ENCODE results near the gene SRSF1.
A peak's percentile ranks its signal among the peaks of the same experiment; 100 is the strongest.

The SRSF1 gene

DNA sequence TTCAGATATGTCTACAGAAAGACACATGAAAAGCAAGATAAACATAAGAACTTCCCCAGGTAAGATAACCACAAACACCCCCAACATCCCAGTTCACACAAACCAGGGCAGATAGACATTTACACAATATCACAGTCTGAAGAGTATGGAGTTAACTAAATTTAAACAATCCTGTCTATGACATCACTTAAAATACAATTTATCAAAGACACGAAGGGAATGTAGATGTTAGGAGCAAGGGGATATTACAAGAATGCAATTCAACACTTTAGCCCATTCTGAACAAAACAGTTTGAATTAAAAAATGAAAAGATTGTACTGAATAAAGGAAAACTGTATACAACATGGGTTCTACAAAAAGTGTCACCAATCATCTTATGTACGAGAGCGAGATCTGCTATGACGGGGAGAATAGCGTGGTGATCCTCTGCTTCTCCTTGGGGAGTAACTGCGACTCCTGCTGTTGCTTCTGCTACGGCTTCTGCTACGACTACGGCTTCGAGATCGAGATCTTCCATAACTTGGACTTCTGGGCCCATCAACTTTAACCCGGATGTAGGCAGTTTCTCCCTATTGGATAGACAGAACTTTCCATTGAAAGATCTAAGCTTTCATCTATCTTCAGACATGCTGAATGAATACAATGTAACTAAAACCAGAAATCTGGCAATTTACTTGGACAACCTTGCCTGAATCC lies 1.9 kb downstream of the SRSF1 start:
- POLR2A ChIA-PET = interaction anchor here (1.3 to 3.0 kb wide), 7 partner anchors 10 to 152 kb away, joined by 4 to 42 read pairs (median 7); partner anchors contain the start of gene DYNLL2
- CTCF ChIA-PET = no interaction called here
- no peak for TF ChIP-seq NFRKB (IDR thresholded peaks at IDR 0.05)
- no peak for TF ChIP-seq FOXA1 (IDR thresholded peaks at IDR 0.05)
- no peak for TF ChIP-seq LEF1 (IDR thresholded peaks at IDR 0.05; ENCODE audit: borderline replicate concordance)
- no peak for TF ChIP-seq BHLHE40 (IDR thresholded peaks at IDR 0.05; ENCODE audit: borderline replicate concordance)
- TF ChIP-seq ARNT (IDR thresholded peaks at IDR 0.05) = no peak
- no peak for TF ChIP-seq FOXM1 (IDR thresholded peaks at IDR 0.05; ENCODE audit: borderline replicate concordance)
- TF ChIP-seq, protein P1, sequence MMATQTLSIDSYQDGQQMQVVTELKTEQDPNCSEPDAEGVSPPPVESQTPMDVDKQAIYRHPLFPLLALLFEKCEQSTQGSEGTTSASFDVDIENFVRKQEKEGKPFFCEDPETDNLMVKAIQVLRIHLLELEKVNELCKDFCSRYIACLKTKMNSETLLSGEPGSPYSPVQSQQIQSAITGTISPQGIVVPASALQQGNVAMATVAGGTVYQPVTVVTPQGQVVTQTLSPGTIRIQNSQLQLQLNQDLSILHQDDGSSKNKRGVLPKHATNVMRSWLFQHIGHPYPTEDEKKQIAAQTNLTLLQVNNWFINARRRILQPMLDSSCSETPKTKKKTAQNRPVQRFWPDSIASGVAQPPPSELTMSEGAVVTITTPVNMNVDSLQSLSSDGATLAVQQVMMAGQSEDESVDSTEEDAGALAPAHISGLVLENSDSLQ (IDR thresholded peaks at IDR 0.05) = no peak
- no peak for TF ChIP-seq ELF4 (IDR thresholded peaks at IDR 0.05)
- no peak for TF ChIP-seq HDGF (IDR thresholded peaks at IDR 0.05; ENCODE audit: borderline replicate concordance)
- no peak for TF ChIP-seq L3MBTL2 (conservative IDR thresholded peaks at IDR 0.05)
- no peak for TF ChIP-seq ZNF384 (IDR thresholded peaks at IDR 0.05)
- no peak for TF ChIP-seq FOXK2 (IDR thresholded peaks at IDR 0.05)
- DNase-seq (ENCODE audit: extremely low spot score) = no peak

DNA sequence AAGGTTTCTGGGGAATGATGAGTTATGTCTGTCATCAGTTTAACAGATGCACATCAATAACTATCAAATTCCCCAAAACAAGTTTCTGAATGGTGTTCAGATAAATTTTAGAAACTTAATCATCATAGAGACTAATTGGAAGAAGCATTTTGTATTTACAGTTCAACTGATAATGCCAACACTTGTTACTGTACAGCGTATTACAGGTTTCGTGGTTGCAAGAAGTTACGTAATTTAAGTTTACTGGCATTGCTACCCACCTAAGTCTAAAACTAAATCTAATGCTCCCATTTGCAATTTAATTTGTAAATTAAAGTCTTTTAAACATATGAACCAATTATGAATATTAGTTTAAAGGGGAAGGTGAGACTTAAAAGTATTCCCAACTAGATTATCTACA lies 3.0 kb downstream of the SRSF1 start:
- TF ChIP-seq ARNT (IDR thresholded peaks at IDR 0.05) (no peak), FOXM1 (IDR thresholded peaks at IDR 0.05; ENCODE audit: borderline replicate concordance) (no peak), TARDBP (IDR thresholded peaks at IDR 0.05) (no peak), SP1 (IDR thresholded peaks at IDR 0.05) (no peak), LEF1 (IDR thresholded peaks at IDR 0.05; ENCODE audit: borderline replicate concordance) (no peak), L3MBTL2 (conservative IDR thresholded peaks at IDR 0.05) (no peak), ELF4 (IDR thresholded peaks at IDR 0.05) (no peak), FOXA1 (IDR thresholded peaks at IDR 0.05) (no peak), BHLHE40 (IDR thresholded peaks at IDR 0.05; ENCODE audit: borderline replicate concordance) (no peak)
- TF ChIP-seq, protein P1 (IDR thresholded peaks at IDR 0.05) = no peak
- POLR2A ChIA-PET = no interaction called here
- CTCF ChIA-PET = no interaction called here
- DNase-seq (ENCODE audit: extremely low spot score) = no peak

DNA sequence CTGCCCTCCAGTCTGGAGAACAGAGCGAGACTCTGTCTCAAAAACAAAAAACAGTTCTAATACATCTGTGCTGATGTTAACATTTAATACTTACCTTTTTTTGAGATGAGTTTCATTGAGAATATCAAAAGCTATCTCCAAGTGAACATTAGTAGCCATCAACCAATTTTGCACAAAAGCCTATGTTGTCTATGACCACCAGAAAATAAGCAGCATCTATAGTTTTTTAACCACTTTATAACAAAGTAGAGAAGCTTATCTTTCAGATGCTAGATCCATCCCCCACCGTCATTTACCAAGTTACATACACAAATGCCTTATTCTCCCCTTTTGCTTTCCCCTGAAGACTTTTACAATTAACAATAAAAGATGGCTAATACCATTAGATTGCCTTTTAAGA lies 4.1 kb downstream of the SRSF1 start:
- TF ChIP-seq CTBP1 (IDR thresholded peaks at IDR 0.05; ENCODE audit: borderline replicate concordance) = no peak
- no peak for TF ChIP-seq TARDBP (IDR thresholded peaks at IDR 0.05)
- TF ChIP-seq NFRKB (IDR thresholded peaks at IDR 0.05) = no peak
- no peak for TF ChIP-seq HDGF (IDR thresholded peaks at IDR 0.05; ENCODE audit: borderline replicate concordance)
- TF ChIP-seq ZNF384 (IDR thresholded peaks at IDR 0.05) = no peak
- no peak for TF ChIP-seq FOXM1 (IDR thresholded peaks at IDR 0.05; ENCODE audit: borderline replicate concordance)
- no peak for TF ChIP-seq FOXK2 (IDR thresholded peaks at IDR 0.05)
- no peak for TF ChIP-seq L3MBTL2 (conservative IDR thresholded peaks at IDR 0.05)
- no peak for TF ChIP-seq BHLHE40 (IDR thresholded peaks at IDR 0.05; ENCODE audit: borderline replicate concordance)
- TF ChIP-seq ARNT (IDR thresholded peaks at IDR 0.05) = no peak
- TF ChIP-seq LEF1 (IDR thresholded peaks at IDR 0.05; ENCODE audit: borderline replicate concordance) = no peak
- TF ChIP-seq FOXA1 (IDR thresholded peaks at IDR 0.05) = no peak
- no peak for TF ChIP-seq SUZ12 (IDR thresholded peaks at IDR 0.05)
- DNase-seq (ENCODE audit: extremely low spot score) = no peak
- ChIA-PET CTCF (interaction anchor here (0.6 to 1.7 kb wide), 2 partner anchors 41 to 82 kb away, joined by 4 to 5 read pairs; no protein-coding TSS in a partner anchor), POLR2A (no interaction called here)

DNA sequence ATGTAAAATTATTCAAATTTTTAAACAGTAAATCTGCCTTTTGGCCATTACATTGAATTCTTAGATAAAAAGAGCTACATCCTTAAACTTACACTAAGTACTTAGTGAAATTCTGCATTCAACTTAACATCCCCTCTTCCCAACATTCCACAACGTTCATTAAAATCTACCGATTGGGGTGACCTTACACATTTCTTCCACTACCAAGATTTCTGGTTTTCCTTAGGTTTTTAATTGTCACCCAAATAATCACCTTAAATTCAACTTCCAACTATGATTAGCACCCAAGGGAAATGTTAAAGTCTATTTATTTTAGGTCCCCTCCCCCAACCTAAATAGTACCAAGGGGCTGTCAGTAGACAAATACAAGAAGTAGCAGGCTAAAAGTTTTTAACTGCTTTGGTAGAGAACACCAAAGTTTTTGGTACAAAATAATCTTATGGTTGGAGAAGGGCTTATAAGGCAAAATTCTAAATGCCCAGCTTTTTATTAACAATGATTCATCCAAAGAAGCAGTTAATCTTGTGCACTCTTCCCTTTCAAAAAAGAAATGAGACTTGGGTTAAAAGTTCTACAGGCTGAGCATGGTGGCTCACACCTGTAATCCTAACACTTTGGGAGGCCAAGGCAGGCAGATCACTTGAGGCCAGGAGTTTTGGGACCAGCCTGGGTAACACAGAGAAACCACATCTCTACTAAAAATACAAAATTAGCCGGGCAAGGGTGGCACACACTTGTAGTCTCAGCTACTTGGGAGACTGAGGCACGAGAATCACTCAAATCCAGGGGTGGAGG lies 4.7 kb downstream of the SRSF1 start:
- POLR2A ChIA-PET = no interaction called here
- CTCF ChIA-PET = interaction anchor here (1.7 kb wide), 1 partner anchor 82 kb away, joined by 4 read pairs; no protein-coding TSS in a partner anchor
- peak; percentile 48; the same call in 1 of the 2 replicates for TF ChIP-seq ELF4 (IDR thresholded peaks at IDR 0.05)
- TF ChIP-seq SP1 (IDR thresholded peaks at IDR 0.05) = no peak
- TF ChIP-seq NFRKB (IDR thresholded peaks at IDR 0.05) = no peak
- no peak for DNase-seq (ENCODE audit: extremely low spot score)

DNA sequence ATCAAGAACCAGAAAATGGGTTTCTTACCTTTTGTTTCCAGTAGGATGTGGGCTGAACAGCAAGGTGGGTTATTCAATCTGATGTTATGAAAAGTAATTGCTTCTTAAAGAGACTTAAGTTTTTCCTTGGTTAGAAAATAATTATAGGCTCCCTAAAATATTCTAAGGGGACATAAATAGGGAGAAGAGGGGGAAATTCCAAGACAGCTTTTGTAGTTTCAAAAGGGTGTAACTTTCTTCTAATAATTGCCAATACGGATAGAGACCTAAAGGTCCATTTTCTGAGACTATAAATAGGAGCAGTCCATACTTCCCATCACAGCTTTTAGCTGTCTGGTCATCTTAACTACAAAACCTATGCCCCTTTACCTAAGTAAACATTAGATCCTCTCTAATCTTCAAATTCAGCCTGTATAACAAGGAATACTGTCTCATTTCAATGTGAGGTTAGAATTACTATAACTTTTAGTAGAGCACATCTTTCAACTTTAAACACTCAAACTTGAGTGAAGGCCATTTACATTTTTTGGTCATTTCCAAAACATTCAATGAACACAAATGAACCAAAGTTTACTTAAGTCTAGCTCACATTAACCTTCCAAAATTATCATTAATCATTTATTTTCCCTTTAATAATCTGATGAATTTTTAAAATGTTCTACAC lies 5.5 kb downstream of the SRSF1 start:
- POLR2A ChIA-PET = no interaction called here
- DNase-seq (ENCODE audit: extremely low spot score) = no peak
- CTCF ChIA-PET = interaction anchor here (1.7 kb wide), 1 partner anchor 83 kb away, joined by 4 read pairs; no protein-coding TSS in a partner anchor
- no peak for TF ChIP-seq TARDBP (IDR thresholded peaks at IDR 0.05)
- no peak for TF ChIP-seq SUZ12 (IDR thresholded peaks at IDR 0.05)
- no peak for TF ChIP-seq FOXA1 (IDR thresholded peaks at IDR 0.05)
- no peak for TF ChIP-seq FOXM1 (IDR thresholded peaks at IDR 0.05; ENCODE audit: borderline replicate concordance)
- TF ChIP-seq FOXK2 (IDR thresholded peaks at IDR 0.05) = no peak
- TF ChIP-seq NFRKB (IDR thresholded peaks at IDR 0.05) = no peak

DNA sequence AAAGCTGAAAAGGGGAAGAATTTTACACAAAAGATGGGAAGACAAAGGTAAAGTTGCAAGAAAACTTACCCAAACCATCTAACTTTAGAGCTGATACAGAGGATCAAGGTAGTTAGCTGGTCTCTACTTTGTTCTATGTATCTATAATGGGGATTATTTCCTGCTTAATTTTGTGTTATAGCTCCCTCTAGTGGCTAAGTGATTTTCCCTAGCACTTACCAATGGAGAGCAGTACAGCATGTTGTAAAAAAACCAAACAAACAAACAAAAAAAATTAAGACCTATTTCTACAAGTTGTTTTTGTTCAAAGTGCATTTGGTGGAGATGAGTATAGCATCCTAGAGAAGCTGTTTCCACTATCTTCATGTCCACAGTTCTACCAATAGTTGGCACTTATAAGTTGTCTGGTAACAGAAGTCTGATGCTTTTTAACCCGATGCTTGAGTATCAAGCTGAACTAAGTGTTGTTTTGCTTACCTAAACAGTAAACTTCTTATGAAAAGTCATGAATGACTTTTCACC lies 7.5 kb downstream of the SRSF1 start:
- TF ChIP-seq FOXK2 (IDR thresholded peaks at IDR 0.05) (no peak), ELF4 (IDR thresholded peaks at IDR 0.05) (0 out of 2 replicates have a peak, but pooled peaks have one; percentile 1)
- peak; percentile 35 for DNase-seq (ENCODE audit: extremely low spot score)
- POLR2A ChIA-PET = interaction anchor here (0.6 to 2.8 kb wide), 11 partner anchors 8 to 148 kb away, joined by 3 to 13 read pairs (median 4); partner anchors contain the start of genes DYNLL2, SRSF1 and VEZF1
- CTCF ChIA-PET = interaction anchor here (0.5 to 7.7 kb wide), 22 partner anchors 10 to 958 kb away, joined by 3 to 84 read pairs (median 3); no protein-coding TSS in a partner anchor

All from HEK293T (cell line).